GM19035 (cell line): ENCODE data around the gene DNAH9.

Experiments
- ATAC-seq: cut with Tn5 transposase; IDR thresholded peaks from one replicate; pipeline ENCODE4 v1.9.1; 2021; ENCODE audit not compliant: unreplicated experiment

Gene DNAH9

GRCh38 chr17:11825572-11826209 is 227.4 kb downstream of the DNAH9 start:
- ATAC-seq = no peak

- no peak for ATAC-seq
Observed at GRCh38 chr17:11832401-11833137, 234.3 kb downstream of the DNAH9 start.

GRCh38 chr17:11836508-11836907 is 238.2 kb downstream of the DNAH9 start:
- ATAC-seq = no peak

- ATAC-seq = no peak
Observed at GRCh38 chr17:11840052-11840451, 241.8 kb downstream of the DNAH9 start.

GRCh38 chr17:11840831-11841230 is 242.6 kb downstream of the DNAH9 start:
- no peak for ATAC-seq

GRCh38 chr17:11848330-11848729 is 250.1 kb downstream of the DNAH9 start:
- ATAC-seq = no peak

- no peak for ATAC-seq
Observed at GRCh38 chr17:11852231-11852630, 254.0 kb downstream of the DNAH9 start.

GRCh38 chr17:11852912-11853311 is 254.6 kb downstream of the DNAH9 start:
- ATAC-seq = no peak

GRCh38 chr17:11853321-11854151 is 255.3 kb downstream of the DNAH9 start:
- ATAC-seq = no peak

GRCh38 chr17:11855306-11855705 is 257.0 kb downstream of the DNAH9 start:
- no peak for ATAC-seq

- ATAC-seq = no peak
Observed at GRCh38 chr17:11857006-11857405, 258.7 kb downstream of the DNAH9 start.

- ATAC-seq = no peak
Observed at GRCh38 chr17:11869680-11870394, 271.6 kb downstream of the DNAH9 start.

- ATAC-seq = no peak
Observed at GRCh38 chr17:11871773-11872172, 273.5 kb downstream of the DNAH9 start.

GRCh38 chr17:11874756-11875155 is 276.5 kb downstream of the DNAH9 start:
- no peak for ATAC-seq

GRCh38 chr17:11880714-11881113 is 282.4 kb downstream of the DNAH9 start:
- ATAC-seq = no peak

GRCh38 chr17:11882716-11883115 is 284.4 kb downstream of the DNAH9 start:
- ATAC-seq = no peak

- ATAC-seq = no peak
Observed at GRCh38 chr17:11885051-11885450, 286.8 kb downstream of the DNAH9 start.

- ATAC-seq = no peak
Observed at GRCh38 chr17:11889266-11889665, 291.0 kb downstream of the DNAH9 start.

- no peak for ATAC-seq
Observed at GRCh38 chr17:11893862-11894261, 295.6 kb downstream of the DNAH9 start.

GRCh38 chr17:11896199-11896598 is 297.9 kb downstream of the DNAH9 start:
- ATAC-seq = no peak
